BLaER1 treated with 17β-estradiol and CSF1 and Interleukin-3, amounts not matched to agents 10 nM and 100 nM (cell line): ENCODE measurements around the gene HSD3B2.
"Not testable (repeated sequence)": the region's sequence is repeated elsewhere in the genome, so short reads cannot be mapped to it uniquely, and the experiment has no call there.

Experiments
- H3K27ac ChIP-seq, 11 experiments: shearing (Covaris generic); formaldehyde crosslinking; 2 replicates each; pipeline ENCODE4 v1.8.1; 2022
- H3K27me3 ChIP-seq, 11 experiments: shearing (Covaris generic); formaldehyde crosslinking; 2 replicates each; pipeline ENCODE4 v1.8.1; 2022
- H3K36me3 ChIP-seq, 11 experiments: shearing (Covaris generic); formaldehyde crosslinking; 2 replicates each; pipeline ENCODE4 v1.8.1; 2022
- H3K4me1 ChIP-seq, 10 experiments: shearing (Covaris generic); formaldehyde crosslinking; 2 replicates each; pipeline ENCODE4 v1.8.1; 2022
- H3K4me2 ChIP-seq, 11 experiments: shearing (Covaris generic); formaldehyde crosslinking; 2 replicates each; pipeline ENCODE4 v1.8.1; 2022
- H3K4me3 ChIP-seq, 10 experiments: shearing (Covaris generic); formaldehyde crosslinking; 2 replicates each; pipeline ENCODE4 v1.8.1; 2022
- H3K9ac ChIP-seq, 11 experiments: shearing (Covaris generic); formaldehyde crosslinking; 2 replicates each; pipeline ENCODE4 v1.8.1; 2022
- H3K9me3 ChIP-seq, 11 experiments: shearing (Covaris generic); formaldehyde crosslinking; replicated peaks in 1 of 11; 2 replicates each; pipeline ENCODE4 v1.8.1; 2022
- H4K20me1 ChIP-seq, 11 experiments: shearing (Covaris generic); formaldehyde crosslinking; 2 replicates each; pipeline ENCODE4 v1.8.1; 2022
- Cebpa-rat ChIP-seq, 11 experiments: shearing (Covaris generic); IDR thresholded peaks; 2 replicates each; pipeline ENCODE4 v1.8.1; 2022

The HSD3B2 gene

DNA sequence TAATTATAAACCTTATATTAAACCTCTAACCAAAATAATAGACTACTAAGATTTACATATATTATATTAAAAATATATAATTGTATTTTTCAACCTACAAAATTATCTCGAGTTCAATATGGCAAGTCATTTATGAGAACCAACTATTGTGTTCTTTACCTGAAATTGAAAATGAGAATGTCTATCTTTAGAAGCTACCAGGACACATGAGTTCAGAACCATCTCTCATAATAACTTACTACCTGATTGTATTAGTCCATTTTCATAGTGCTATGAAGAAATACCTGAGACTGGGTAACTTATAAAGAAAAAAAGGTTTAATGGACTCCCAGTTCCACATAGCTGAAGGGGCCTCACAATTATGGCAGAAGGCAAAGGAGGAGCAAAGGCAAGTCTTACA, 39.6 kb upstream of the HSD3B2 start:
- peaks cover 0 to 8% (median 6%) of the 10 kb centered on the region in 10 experiments; a peak in 7 of 20 replicates for H3K4me1 ChIP-seq
- no peak for TF ChIP-seq Cebpa-rat (IDR thresholded peaks at IDR 0.05)

DNA sequence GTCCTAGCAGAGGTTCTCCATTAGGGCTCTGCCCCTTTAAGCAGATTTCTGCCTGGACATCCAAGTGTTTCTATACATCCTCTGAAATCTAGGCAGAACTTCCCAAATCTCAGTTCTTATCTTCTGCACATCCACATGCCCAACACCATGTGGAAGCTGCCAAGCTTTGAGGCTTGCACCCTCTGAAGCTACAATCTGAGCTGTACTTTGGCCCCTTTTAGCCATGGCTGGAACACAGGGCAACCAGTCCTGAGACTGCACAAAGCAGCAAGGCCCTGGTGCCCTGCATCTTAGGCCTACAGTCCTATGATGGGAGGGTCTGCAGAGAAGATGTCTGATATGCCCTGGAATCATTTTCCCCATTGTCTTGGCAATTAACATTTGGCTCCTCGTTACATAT, 38.4 kb upstream of the HSD3B2 start:
- no peak overlapping the region for H3K9ac ChIP-seq
- TF ChIP-seq Cebpa-rat (IDR thresholded peaks at IDR 0.05): no peak
- no peaks in the 10 kb centered on the region for H3K36me3 ChIP-seq
- H3K9me3 ChIP-seq: no peaks in the 10 kb centered on the region
- H3K27me3 ChIP-seq: no peaks in the 10 kb centered on the region
- peaks cover 0 to 8% (median 6%) of the 10 kb centered on the region in 10 experiments; a peak in 7 of 20 replicates for H3K4me1 ChIP-seq
- no peak overlapping the region for H3K27ac ChIP-seq
- H4K20me1 ChIP-seq: no peaks in the 10 kb centered on the region
- no peak overlapping the region for H3K4me3 ChIP-seq
- no peak overlapping the region for H3K4me2 ChIP-seq

More for the DNA sequence above, 39.6 kb upstream of the HSD3B2 start:
- no peak overlapping the region for H3K27ac ChIP-seq
- no peaks in the 10 kb centered on the region for H4K20me1 ChIP-seq
- no peaks in the 10 kb centered on the region for H3K27me3 ChIP-seq
- no peaks in the 10 kb centered on the region for H3K36me3 ChIP-seq
- H3K9ac ChIP-seq: no peak overlapping the region
- H3K4me2 ChIP-seq: no peak overlapping the region
- no peak overlapping the region for H3K4me3 ChIP-seq
- H3K9me3 ChIP-seq: no peaks in the 10 kb centered on the region

DNA sequence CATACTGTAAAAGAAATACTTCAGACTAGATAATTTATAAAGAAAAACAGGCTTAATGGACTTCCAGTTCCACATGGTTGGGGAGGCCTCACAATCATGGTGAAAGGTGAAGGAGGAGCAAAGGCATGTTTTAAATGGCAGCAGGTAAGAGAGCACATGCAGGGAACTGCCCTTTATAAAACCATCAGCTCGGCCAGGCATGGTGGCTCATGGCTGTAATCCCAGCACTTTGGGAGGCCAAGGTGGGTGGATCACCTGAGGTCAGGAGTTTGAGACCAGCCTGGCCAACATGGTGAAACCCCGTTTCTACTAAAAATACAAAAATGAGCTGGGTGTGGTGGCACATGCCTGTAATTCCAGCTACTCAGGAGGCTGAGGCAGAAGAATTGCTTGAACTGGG, 37.4 kb upstream of the HSD3B2 start:
- not testable (repeated sequence) for H3K4me3 ChIP-seq, H3K9ac ChIP-seq, H3K36me3 ChIP-seq, H3K27me3 ChIP-seq, H3K4me1 ChIP-seq, H3K27ac ChIP-seq, H3K4me2 ChIP-seq, H4K20me1 ChIP-seq, H3K9me3 ChIP-seq

DNA sequence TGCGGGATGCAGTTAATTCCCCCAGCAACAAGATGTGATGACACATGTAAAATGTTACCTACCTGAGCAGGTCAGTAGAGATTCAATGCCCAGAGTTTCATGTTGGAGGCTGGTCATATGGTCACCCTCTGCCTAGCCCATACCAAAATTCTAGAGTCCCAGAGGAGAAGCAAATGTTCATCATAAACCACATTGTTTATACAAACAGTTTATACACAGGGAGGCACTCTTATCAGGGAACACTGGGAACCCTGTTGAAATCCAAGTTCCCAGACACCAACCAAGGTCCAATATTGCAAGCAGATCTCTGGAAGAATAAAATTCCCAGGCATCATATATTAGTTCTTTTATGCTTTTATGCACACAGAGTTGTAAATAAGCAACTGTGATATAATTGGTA, 35.8 kb upstream of the HSD3B2 start:
- Histone ChIP-seq H3K4me1 (peaks cover 0 to 7% (median 5%) of the 10 kb centered on the region in 10 experiments; a peak in 7 of 20 replicates), H4K20me1 (no peaks in the 10 kb centered on the region), H3K4me2 (no peak overlapping the region), H3K36me3 (no peaks in the 10 kb centered on the region), H3K4me3 (no peak overlapping the region), H3K9ac (no peak overlapping the region), H3K27ac (no peak overlapping the region), H3K27me3 (no peaks in the 10 kb centered on the region), H3K9me3 (no peaks in the 10 kb centered on the region)
- TF ChIP-seq Cebpa-rat (IDR thresholded peaks at IDR 0.05): no peak

DNA sequence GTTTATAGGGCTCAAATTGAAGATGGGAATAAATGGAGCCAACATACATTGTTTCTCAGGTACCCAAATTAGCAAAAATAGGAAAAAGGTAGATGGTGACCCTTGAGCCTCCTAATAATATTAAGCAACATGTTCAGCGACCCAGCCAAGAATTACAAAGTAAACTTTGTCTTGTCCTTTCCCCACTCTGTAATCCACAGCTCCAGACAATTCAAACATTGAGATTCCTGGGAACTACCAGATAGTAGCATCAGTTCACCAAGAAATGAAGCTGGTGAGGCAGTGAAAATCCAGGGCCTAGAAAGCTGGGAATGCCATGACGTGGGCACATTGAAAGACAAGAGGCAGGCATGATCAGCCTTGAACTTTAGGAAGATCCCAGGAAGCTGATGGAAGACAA, 34.6 kb upstream of the HSD3B2 start:
- H3K9me3 ChIP-seq: no peaks in the 10 kb centered on the region
- H3K27ac ChIP-seq: no peak overlapping the region
- no peaks in the 10 kb centered on the region for H3K36me3 ChIP-seq
- H3K27me3 ChIP-seq: no peaks in the 10 kb centered on the region
- H4K20me1 ChIP-seq: no peaks in the 10 kb centered on the region
- TF ChIP-seq Cebpa-rat (IDR thresholded peaks at IDR 0.05): no peak
- H3K4me1 ChIP-seq: no peaks in the 10 kb centered on the region
- no peak overlapping the region for H3K4me3 ChIP-seq
- H3K9ac ChIP-seq: no peak overlapping the region
- no peak overlapping the region for H3K4me2 ChIP-seq

DNA sequence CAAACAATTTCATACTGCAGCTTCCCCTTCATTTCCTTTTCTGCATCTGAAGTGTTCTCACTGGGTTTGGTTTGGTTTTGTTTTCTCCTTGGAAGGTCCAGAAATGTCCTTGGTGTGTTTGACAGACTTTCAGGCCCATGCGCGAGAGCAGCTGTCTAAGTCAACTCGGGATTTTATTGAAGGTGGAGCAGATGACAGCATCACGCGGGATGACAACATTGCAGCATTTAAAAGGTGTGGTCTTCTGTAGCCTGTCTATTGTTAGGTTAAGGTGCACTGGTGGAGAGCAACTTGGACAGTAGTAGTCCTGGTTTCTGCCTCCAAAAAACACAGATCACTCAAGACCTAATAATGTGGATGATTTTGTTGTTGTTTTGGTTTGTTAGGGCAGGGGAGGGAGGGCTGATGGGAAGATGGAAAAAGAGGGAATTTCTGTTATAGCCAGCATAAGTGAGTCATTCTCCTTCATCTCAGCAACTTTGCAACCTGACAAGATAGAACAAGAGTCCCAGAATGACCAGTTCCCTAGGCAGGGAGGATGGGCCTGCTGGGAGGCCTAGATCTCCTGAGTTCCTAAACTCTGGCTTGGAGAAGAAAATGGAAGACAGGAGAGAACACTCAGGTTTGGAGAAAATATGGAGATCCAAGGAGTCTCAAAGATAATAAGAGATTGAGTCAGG, 33.8 kb upstream of the HSD3B2 start:
- TF ChIP-seq Cebpa-rat (IDR thresholded peaks at IDR 0.05): no peak
- Histone ChIP-seq H3K4me3 (no peak overlapping the region), H3K36me3 (no peaks in the 10 kb centered on the region), H3K9ac (no peak overlapping the region), H3K27ac (no peak overlapping the region), H3K4me1 (no peaks in the 10 kb centered on the region), H4K20me1 (no peaks in the 10 kb centered on the region), H3K9me3 (no peaks in the 10 kb centered on the region), H3K27me3 (no peaks in the 10 kb centered on the region), H3K4me2 (no peak overlapping the region)

DNA sequence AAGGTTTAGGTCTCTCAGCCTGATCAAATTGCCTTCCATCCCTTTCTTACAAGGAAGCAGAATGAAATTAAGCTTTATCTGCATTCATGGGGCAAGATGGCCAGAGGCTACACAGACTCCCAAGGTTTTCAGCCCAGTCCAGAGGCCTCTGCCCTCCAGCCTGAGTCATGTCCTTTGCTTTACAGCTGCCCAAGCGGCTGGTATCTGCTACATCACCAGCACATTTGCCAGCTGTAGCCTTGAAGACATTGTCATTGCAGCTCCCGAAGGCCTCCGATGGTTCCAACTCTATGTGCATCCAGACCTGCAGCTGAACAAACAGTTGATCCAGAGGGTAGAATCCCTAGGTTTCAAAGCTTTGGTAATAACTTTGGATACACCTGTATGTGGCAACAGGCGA, 30.4 kb upstream of the HSD3B2 start:
- Histone ChIP-seq H3K27me3 (no peaks in the 10 kb centered on the region), H3K9ac (no peak overlapping the region), H3K27ac (no peak overlapping the region), H4K20me1 (no peaks in the 10 kb centered on the region), H3K4me2 (no peak overlapping the region), H3K4me1 (no peaks in the 10 kb centered on the region), H3K9me3 (no peaks in the 10 kb centered on the region), H3K36me3 (no peaks in the 10 kb centered on the region), H3K4me3 (no peak overlapping the region)
- TF ChIP-seq Cebpa-rat (IDR thresholded peaks at IDR 0.05): no peak

DNA sequence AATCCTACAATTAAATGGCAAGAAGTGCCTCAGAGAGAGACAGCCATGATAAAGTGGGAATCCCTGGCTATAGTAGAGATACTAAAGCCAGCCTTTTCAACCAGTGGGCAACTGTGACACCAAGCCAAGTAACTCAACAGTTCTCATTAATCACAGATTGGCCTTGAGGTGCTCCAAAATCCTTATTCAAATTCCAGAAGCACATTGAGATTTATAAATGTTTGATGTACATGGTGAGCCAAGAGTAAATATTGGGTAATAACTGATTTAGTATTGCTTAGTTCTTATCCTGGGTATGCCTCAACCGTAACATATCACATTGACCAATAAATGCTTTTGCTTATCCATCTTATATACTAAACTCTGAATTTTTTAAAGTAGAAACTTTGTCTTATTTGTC, 29.3 kb upstream of the HSD3B2 start:
- H3K27ac ChIP-seq: no peak overlapping the region
- no peak for TF ChIP-seq Cebpa-rat (IDR thresholded peaks at IDR 0.05)
- no peak overlapping the region for H3K4me3 ChIP-seq
- H3K36me3 ChIP-seq: no peaks in the 10 kb centered on the region
- H3K27me3 ChIP-seq: no peaks in the 10 kb centered on the region
- H3K4me1 ChIP-seq: no peaks in the 10 kb centered on the region
- H4K20me1 ChIP-seq: no peaks in the 10 kb centered on the region
- H3K9ac ChIP-seq: no peak overlapping the region
- H3K4me2 ChIP-seq: no peak overlapping the region
- no peaks in the 10 kb centered on the region for H3K9me3 ChIP-seq

DNA sequence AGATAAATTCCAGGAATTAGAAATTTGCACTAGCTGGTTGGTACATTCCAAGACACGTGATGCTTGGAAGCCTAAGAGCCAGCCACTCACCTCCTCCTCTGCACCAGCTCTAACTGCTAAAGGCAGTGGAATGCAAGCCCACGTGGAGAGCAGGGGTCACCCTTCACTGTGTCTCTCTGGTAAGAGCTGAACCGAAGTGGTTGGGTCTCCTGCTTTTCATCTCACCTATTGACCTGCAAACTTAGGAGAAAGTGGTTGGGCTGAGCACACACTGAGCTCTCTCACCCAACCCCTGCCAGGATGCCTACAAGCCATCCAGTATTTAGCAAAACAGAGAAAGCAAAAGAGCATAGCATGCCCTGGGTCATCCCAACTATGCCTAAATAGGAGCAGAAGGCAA, 27.1 kb upstream of the HSD3B2 start:
- Histone ChIP-seq H3K27me3 (no peaks in the 10 kb centered on the region), H3K4me2 (no peak overlapping the region), H3K9me3 (no peaks in the 10 kb centered on the region), H3K27ac (no peak overlapping the region), H4K20me1 (no peaks in the 10 kb centered on the region), H3K4me1 (no peaks in the 10 kb centered on the region), H3K36me3 (no peaks in the 10 kb centered on the region), H3K9ac (no peak overlapping the region), H3K4me3 (no peak overlapping the region)
- TF ChIP-seq Cebpa-rat (IDR thresholded peaks at IDR 0.05): no peak

DNA sequence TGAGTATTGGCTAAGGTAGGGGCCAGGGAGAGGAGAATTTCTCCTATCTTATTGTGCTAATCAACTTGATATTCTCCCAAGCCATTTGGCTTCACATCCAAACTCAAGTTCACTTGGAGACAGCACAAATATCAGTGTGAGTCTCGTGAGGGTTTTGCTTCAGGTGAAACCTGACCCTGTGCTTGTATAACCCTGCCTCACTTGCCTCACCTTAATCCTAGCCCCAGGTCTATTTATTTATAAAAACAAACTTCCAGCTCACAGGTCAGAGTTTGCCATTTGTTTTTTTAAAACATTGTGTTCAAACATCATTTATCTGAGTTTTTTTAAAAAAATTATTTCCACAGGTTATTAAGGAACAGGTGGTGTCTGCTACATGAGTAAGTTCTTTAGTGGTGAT, 26.5 kb upstream of the HSD3B2 start:
- H3K27me3 ChIP-seq: no peaks in the 10 kb centered on the region
- H3K9me3 ChIP-seq: no peaks in the 10 kb centered on the region
- H3K36me3 ChIP-seq: no peaks in the 10 kb centered on the region
- no peak overlapping the region for H3K4me2 ChIP-seq
- H3K9ac ChIP-seq: no peak overlapping the region
- no peaks in the 10 kb centered on the region for H4K20me1 ChIP-seq
- TF ChIP-seq Cebpa-rat (IDR thresholded peaks at IDR 0.05): no peak
- no peaks in the 10 kb centered on the region for H3K4me1 ChIP-seq
- H3K4me3 ChIP-seq: no peak overlapping the region
- no peak overlapping the region for H3K27ac ChIP-seq
